ENCODE data around the gene INO80E. TPM values are rescaled to one million over a fixed set of nuclear protein-coding genes. Genes with fewer than 3 reads are reported as not detected.

INO80E gene
- total RNA-seq, 2 experiments from 2014 or later: 75.9 to 79.1 TPM

- Mint-ChIP-seq H3K9me3 (no peaks in the 10 kb centered on the region), H3K27me3 (peaks cover 2% of the 10 kb centered on the region), H3K36me3 (ENCODE audit: low read depth) (no peaks in the 10 kb centered on the region), H3K27ac (no peak overlapping the region), H3K4me1 (ENCODE audit: low read depth) (peaks cover 16% of the 10 kb centered on the region), H3K4me3 (peak overlapping the region; percentile 80)
- ChIA-PET CTCF (interaction anchor here (0.7 to 2.8 kb wide), 7 partner anchors 9 to 355 kb away, joined by 3 to 14 read pairs (median 4); partner anchors contain the start of genes TBX6 and TLCD3B), POLR2A (interaction anchor here (1.1 to 4.6 kb wide), 2 partner anchors 11 to 38 kb away, joined by 5 to 44 read pairs; partner anchors contain the start of genes ALDOA and TBX6)
- no peak for TF ChIP-seq CTCF (IDR thresholded peaks at IDR 0.05)
- ATAC-seq (peak; percentile 14), DNase-seq (no peak)
- intact Hi-C loops (cut with micrococcal nuclease): no loop called here
These were observed 57.5 kb downstream of the INO80E start for GRCh38 chr16:30053376-30054015.

DNA sequence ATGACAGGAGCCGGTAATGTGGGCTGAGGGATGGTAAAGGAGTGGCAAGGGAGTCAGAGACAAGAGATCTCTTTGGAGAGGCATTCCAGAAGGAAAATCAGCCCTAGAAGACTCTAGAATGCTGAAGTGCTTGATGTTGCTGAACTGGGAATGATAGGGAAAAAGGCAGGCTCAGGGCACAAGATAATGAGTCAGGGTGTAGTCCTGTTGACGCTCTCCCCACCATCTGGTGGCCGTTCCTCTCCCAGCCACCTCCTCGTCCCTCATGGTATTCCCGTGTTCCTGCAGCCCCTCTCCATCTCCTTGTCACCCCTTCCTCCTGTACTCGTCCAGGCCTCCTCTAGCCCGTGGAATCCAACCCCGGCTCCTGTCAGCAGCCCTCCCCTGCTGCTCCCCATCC lies 58.4 kb downstream of the INO80E start:
- TF ChIP-seq CTCF (IDR thresholded peaks at IDR 0.05): no peak
- no peaks in the 10 kb centered on the region for H3K36me3 Mint-ChIP-seq (ENCODE audit: low read depth)
- ChIA-PET CTCF (interaction anchor here (0.6 to 4.0 kb wide), 21 partner anchors 8 to 363 kb away, joined by 3 to 36 read pairs (median 4); partner anchors contain the start of genes ALDOA, MVP, TBX6 and TLCD3B), POLR2A (interaction anchor here (1.3 to 4.6 kb wide), 2 partner anchors 10 to 17 kb away, joined by 3 to 44 read pairs; partner anchors contain the start of gene ALDOA)
- H3K4me1 Mint-ChIP-seq (ENCODE audit: low read depth): peaks cover 16% of the 10 kb centered on the region
- H3K9me3 Mint-ChIP-seq: no peaks in the 10 kb centered on the region
- H3K27ac Mint-ChIP-seq: no peak overlapping the region
- H3K27me3 Mint-ChIP-seq: peaks cover 2% of the 10 kb centered on the region
- H3K4me3 Mint-ChIP-seq: peak overlapping the region; percentile 39
- intact Hi-C loops (cut with micrococcal nuclease): no loop called here
- ATAC-seq (no peak), DNase-seq (no peak)

DNA sequence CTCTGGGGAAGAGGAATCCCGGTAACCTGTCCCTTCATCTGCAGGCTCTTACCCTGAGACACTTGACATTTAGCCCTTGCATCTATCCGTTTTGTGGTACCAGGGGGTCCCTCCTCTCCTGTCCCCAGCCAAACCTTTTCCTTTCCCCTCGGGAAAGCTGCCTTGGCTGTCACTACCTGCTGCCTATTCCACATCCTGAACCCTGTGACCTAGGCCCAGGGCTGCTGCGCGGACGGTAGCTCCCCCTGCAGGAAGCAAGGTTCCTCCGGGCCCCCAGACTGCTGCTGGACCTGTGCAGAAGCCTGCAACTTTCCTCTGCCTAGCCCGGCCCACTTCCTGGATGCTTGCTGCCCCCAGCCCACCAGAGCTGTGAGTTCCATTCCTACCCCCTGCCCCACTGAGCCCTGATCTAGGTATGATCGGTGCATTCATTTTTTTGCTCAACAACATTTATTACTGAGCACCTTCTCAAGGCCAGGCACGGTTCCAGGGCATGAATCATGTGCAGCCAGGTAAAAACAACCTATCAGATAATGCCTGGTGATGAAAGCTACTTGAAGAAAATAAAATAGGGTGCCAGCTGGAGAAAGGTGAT lies 59.0 kb downstream of the INO80E start:
- ATAC-seq (peak; percentile 81), DNase-seq (peak; percentile 76)
- no peaks in the 10 kb centered on the region for H3K36me3 Mint-ChIP-seq (ENCODE audit: low read depth)
- peaks cover 16% of the 10 kb centered on the region for H3K4me1 Mint-ChIP-seq (ENCODE audit: low read depth)
- H3K4me3 Mint-ChIP-seq: peak overlapping the region; percentile 28
- intact Hi-C loops (cut with micrococcal nuclease): no loop called here
- POLR2A ChIA-PET: interaction anchor here (0.7 to 4.6 kb wide), 4 partner anchors 10 to 720 kb away, joined by 3 to 44 read pairs (median 4); partner anchors contain the start of gene ALDOA
- no peak overlapping the region for H3K27ac Mint-ChIP-seq
- CTCF ChIA-PET: interaction anchor here (0.6 to 4.0 kb wide), 29 partner anchors 8 to 376 kb away, joined by 3 to 36 read pairs (median 4); partner anchors contain the start of genes ALDOA, MVP, QPRT and TBX6
- TF ChIP-seq CTCF (IDR thresholded peaks at IDR 0.05): peak; percentile 68
- H3K27me3 Mint-ChIP-seq: peaks cover 2% of the 10 kb centered on the region
- H3K9me3 Mint-ChIP-seq: no peaks in the 10 kb centered on the region

Other genes with a start within 250 kb of the INO80E start
- gene ZG16, start 218.0 kb upstream of the INO80E start, total RNA-seq: not detected
- 100 to 1,000 TPM; 160 to 165 TPM for gene KIF22, start 205.5 kb upstream of the INO80E start, total RNA-seq
- gene MAZ, start 189.7 kb upstream of the INO80E start, total RNA-seq: 100 to 1,000 TPM; 380 to 382 TPM
- 1 to 10 TPM; 1.5 to 2.0 TPM for gene PRRT2, start 184.0 kb upstream of the INO80E start, total RNA-seq
- 10 to 100 TPM; 26.8 to 29.0 TPM for gene PAGR1, start 180.1 kb upstream of the INO80E start, total RNA-seq
- 10 to 100 TPM; 32.5 to 33.2 TPM for gene MVP, start 175.8 kb upstream of the INO80E start, total RNA-seq
- 10 to 100 TPM; 30.2 to 35.4 TPM for gene CDIPT, start 133.0 kb upstream of the INO80E start, total RNA-seq
- gene SEZ6L2, start 96.7 kb upstream of the INO80E start, total RNA-seq: under 1 TPM; 0.11 to 0.13 TPM
- 1 to 10 TPM; 2.0 to 2.1 TPM for gene ASPHD1, start 95.8 kb upstream of the INO80E start, total RNA-seq
- gene KCTD13, start 70.0 kb upstream of the INO80E start, total RNA-seq: 10 to 100 TPM; 35.2 to 35.3 TPM
- gene TMEM219, start 34.2 kb upstream of the INO80E start, total RNA-seq: 10 to 100 TPM; 31.9 to 34.9 TPM
- gene TAOK2, start 22.4 kb upstream of the INO80E start, total RNA-seq: 10 to 100 TPM; 25.0 to 25.9 TPM
- gene HIRIP3, start 624 bp upstream of the INO80E start, total RNA-seq: 10 to 100 TPM; 35.2 to 36.4 TPM
- 1 to 10 TPM in 1 of 2 experiments, under 1 TPM in 1; 0.68 to 1.8 TPM for gene DOC2A, start 14.8 kb downstream of the INO80E start, total RNA-seq
- not detected for gene C16orf92, start 27.0 kb downstream of the INO80E start, total RNA-seq
- 1 to 10 TPM; 3.5 to 3.6 TPM for gene TLCD3B, start 35.0 kb downstream of the INO80E start, total RNA-seq
- gene ALDOA, start 69.5 kb downstream of the INO80E start, total RNA-seq: 1,000 to 10,000 TPM; 3,042 to 3,081 TPM
- 100 to 1,000 TPM; 116 to 121 TPM for gene PPP4C, start 79.8 kb downstream of the INO80E start, total RNA-seq
- 1 to 10 TPM; 2.5 TPM for gene TBX6, start 95.7 kb downstream of the INO80E start, total RNA-seq
- gene YPEL3, start 100.0 kb downstream of the INO80E start, total RNA-seq: 10 to 100 TPM; 17.7 to 19.5 TPM
- 1 to 10 TPM; 4.5 to 5.7 TPM for gene GDPD3, start 117.3 kb downstream of the INO80E start, total RNA-seq
- gene MAPK3, start 127.0 kb downstream of the INO80E start, total RNA-seq: 10 to 100 TPM; 57.6 to 60.1 TPM
- 1,000 to 10,000 TPM; 1,130 to 1,151 TPM for gene CORO1A, start 187.4 kb downstream of the INO80E start, total RNA-seq
- gene BOLA2B, start 197.4 kb downstream of the INO80E start, total RNA-seq: 100 to 1,000 TPM; 248 to 254 TPM
- gene SLX1A, start 197.6 kb downstream of the INO80E start, total RNA-seq: 100 to 1,000 TPM; 116 to 129 TPM
- 10 to 100 TPM; 14.8 to 18.0 TPM for gene SULT1A3, start 203.0 kb downstream of the INO80E start, total RNA-seq